PC-3 (cell line): ENCODE results near the gene TNFRSF19. TPM values are rescaled to one million over a fixed set of nuclear protein-coding genes. Genes with fewer than 3 reads are reported as not detected.

Source experiments
- ATAC-seq: fragments of 200-7000 bp; cut with Tn5 transposase; 2 replicates; pipeline ENCODE4 v1.9.1; 2020; ENCODE audit warnings: mild to moderate bottlenecking, moderate library complexity
- BruUV-seq: library from RNA; stranded (reverse); fragments of 400-500 nt; replicated peaks from 2 replicates; lab custom pipeline; 2021; lab: Mats Ljungman, UMichigan
- CTCF ChIA-PET: fragments of 300-600 bp; sonication (Branson Sonifier 250); formaldehyde crosslinking; loops from one replicate; lab custom pipeline; 2022; ENCODE audit warnings: antibody characterized with exemption; lab: Charles Lee
- POLR2A ChIA-PET: fragments of 300-600 bp; sonication (Branson Sonifier 250); formaldehyde crosslinking; loops from one replicate; lab custom pipeline; 2022; ENCODE audit warnings: antibody characterized with exemption; ENCODE audit not compliant: unreplicated experiment; lab: Charles Lee
- DNase-seq: peaks from one replicate; pipeline ENCODE4 v3.0.0-alpha.2; 2015
- H2AFZ ChIP-seq: fragments of 300-600 bp; sonication (generic); 2 replicates; pipeline ENCODE4 v1.6.0; 2016; ENCODE audit warnings: antibody characterized with exemption, low read length
- H3F3A ChIP-seq: fragments of 300-600 bp; sonication (generic); one replicate; pipeline ENCODE4 v1.6.0; 2017; ENCODE audit warnings: antibody characterized with exemption, low read length, control low read depth, mild to moderate bottlenecking; ENCODE audit not compliant: unreplicated experiment
- H3K27ac ChIP-seq: fragments of 300-600 bp; sonication (generic); 2 replicates; pipeline ENCODE4 v1.5.1; 2016; ENCODE audit warnings: mild to moderate bottlenecking, low read length
- H3K27me3 ChIP-seq: fragments of 300-600 bp; sonication (generic); 2 replicates; pipeline ENCODE4 v1.6.1; 2016; ENCODE audit warnings: low read length, mixed read lengths
- H3K36me3 ChIP-seq: fragments of 300-600 bp; sonication (generic); 2 replicates; pipeline ENCODE4 v1.6.1; 2016; ENCODE audit warnings: low read depth, mixed run types, low read length, mixed read lengths
- H3K4me1 ChIP-seq: fragments of 300-600 bp; sonication (generic); 2 replicates; pipeline ENCODE4 v1.5.1; 2016; ENCODE audit warnings: low read length; ENCODE audit not compliant: insufficient read depth
- H3K4me2 ChIP-seq: fragments of 300-600 bp; sonication (generic); 2 replicates; pipeline ENCODE4 v1.6.0; 2016; ENCODE audit warnings: low read length
- H3K4me3 ChIP-seq: fragments of 300-600 bp; sonication (generic); 2 replicates; pipeline ENCODE4 v1.5.1; 2016; ENCODE audit warnings: mild to moderate bottlenecking, low read length, mixed read lengths
- H3K79me2 ChIP-seq: fragments of 300-600 bp; sonication (generic); 2 replicates; pipeline ENCODE4 v1.6.1; 2017; ENCODE audit warnings: low read length, mixed read lengths
- H3K9ac ChIP-seq: fragments of 300-600 bp; sonication (generic); 2 replicates; pipeline ENCODE4 v1.6.0; 2016; ENCODE audit warnings: mild to moderate bottlenecking, low read length
- H3K9me2 ChIP-seq: fragments of 300-600 bp; sonication (generic); replicated peaks from 2 replicates; pipeline ENCODE4 v1.6.1; 2016; ENCODE audit warnings: mixed run types, low read length, mixed read lengths
- H3K9me3 ChIP-seq: fragments of 300-600 bp; sonication (generic); 2 replicates; pipeline ENCODE4 v1.6.1; 2016; ENCODE audit warnings: low read length, mixed read lengths
- H4K20me1 ChIP-seq: fragments of 300-600 bp; sonication (generic); 2 replicates; pipeline ENCODE4 v1.6.1; 2016; ENCODE audit warnings: low read length, mixed read lengths
- EZH2 ChIP-seq: fragments of 300-600 bp; sonication (generic); IDR thresholded peaks from one replicate; pipeline ENCODE4 v1.6.1; 2017; ENCODE audit warnings: antibody characterized with exemption, mild to moderate bottlenecking, low read length; ENCODE audit not compliant: unreplicated experiment
- EZH2phosphoT487 ChIP-seq: fragments of 300-600 bp; sonication (generic); IDR thresholded peaks from 2 replicates; pipeline ENCODE4 v1.6.1; 2018; ENCODE audit warnings: mild to moderate bottlenecking, antibody characterized with exemption, low read length, borderline replicate concordance
- intact Hi-C: fragments of 100-400 bp; cut with micrococcal nuclease; formaldehyde crosslinking; loops from 2 replicates; pipeline ENCODE4 v1.9.0; 2023
- total RNA-seq: library from RNA; depleted of rRNA; stranded (reverse); fragments of >200 nt; gene quantifications from 2 replicates; pipeline ENCODE4 v1.2.3, GENCODE V29; 2014
- TF ChIP-seq, protein P1 (sequence below): fragments of 300-600 bp; sonication (generic); conservative IDR thresholded peaks from 2 replicates; pipeline ENCODE4 v1.5.1; 2017; ENCODE audit warnings: antibody characterized with exemption, low read depth, mild to moderate bottlenecking, low read length

Gene TNFRSF19
- total RNA-seq, 1 experiment from 2014 or later: 6.1 TPM

DNA sequence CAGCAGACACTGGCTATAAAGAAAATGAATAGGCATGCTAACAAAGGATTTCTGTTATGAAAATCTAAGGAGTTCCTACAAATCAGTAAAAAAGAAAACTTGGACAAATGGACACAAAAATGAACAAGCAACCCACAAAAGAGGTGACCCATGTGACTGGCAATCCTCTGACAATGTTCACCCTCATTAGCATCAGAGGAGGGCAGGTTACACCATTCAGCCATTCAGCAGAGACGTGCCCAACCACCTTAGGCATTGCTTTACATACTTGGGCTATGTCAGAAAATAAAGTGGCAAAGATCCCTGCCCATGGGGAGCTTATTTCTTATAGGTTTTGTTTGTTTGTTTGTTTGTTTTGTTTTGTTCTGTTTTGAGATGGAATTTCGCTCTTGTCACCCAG lies 46.0 kb downstream of the TNFRSF19 start:
- H3F3A ChIP-seq: no peaks in the 10 kb centered on the region

DNA sequence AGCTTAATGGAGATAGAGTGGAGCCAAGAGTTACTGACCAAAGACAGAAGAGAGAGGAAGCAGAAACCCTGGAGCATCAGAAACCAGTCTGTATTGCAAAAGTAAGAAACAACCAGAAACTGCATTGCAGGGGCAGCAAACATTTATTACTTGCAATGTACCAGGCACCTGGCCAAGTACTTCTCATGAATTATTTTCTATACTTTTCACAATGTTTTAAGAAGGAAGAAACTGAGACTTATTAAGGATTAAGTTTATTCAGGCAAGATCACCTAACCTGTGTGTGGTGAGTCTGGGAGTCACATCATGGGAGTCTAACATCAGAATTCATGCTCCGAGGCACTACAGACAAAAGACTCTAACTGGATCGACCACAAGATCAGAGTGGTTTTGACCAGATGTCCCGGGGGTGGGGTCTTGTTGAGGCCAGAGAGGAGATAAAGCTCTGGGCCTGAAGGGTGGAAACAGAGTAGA lies 47.4 kb downstream of the TNFRSF19 start:
- Histone ChIP-seq H3K9ac (no peak overlapping the region), H4K20me1 (no peaks in the 10 kb centered on the region), H3K4me1 (peaks cover 19% of the 10 kb centered on the region), H3K27ac (no peak overlapping the region), H3K4me2 (no peak overlapping the region), H3K9me3 (no peaks in the 10 kb centered on the region), H3K79me2 (no peaks in the 10 kb centered on the region), H3K9me2 (no peaks in the 10 kb centered on the region), H3K36me3 (no peaks in the 10 kb centered on the region), H2AFZ (no peak overlapping the region), H3K27me3 (no peaks in the 10 kb centered on the region), H3F3A (no peaks in the 10 kb centered on the region), H3K4me3 (no peak overlapping the region)
- ChIA-PET POLR2A (no interaction called here), CTCF (no interaction called here)
- TF ChIP-seq, protein P1, sequence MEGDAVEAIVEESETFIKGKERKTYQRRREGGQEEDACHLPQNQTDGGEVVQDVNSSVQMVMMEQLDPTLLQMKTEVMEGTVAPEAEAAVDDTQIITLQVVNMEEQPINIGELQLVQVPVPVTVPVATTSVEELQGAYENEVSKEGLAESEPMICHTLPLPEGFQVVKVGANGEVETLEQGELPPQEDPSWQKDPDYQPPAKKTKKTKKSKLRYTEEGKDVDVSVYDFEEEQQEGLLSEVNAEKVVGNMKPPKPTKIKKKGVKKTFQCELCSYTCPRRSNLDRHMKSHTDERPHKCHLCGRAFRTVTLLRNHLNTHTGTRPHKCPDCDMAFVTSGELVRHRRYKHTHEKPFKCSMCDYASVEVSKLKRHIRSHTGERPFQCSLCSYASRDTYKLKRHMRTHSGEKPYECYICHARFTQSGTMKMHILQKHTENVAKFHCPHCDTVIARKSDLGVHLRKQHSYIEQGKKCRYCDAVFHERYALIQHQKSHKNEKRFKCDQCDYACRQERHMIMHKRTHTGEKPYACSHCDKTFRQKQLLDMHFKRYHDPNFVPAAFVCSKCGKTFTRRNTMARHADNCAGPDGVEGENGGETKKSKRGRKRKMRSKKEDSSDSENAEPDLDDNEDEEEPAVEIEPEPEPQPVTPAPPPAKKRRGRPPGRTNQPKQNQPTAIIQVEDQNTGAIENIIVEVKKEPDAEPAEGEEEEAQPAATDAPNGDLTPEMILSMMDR: no peak
- TF ChIP-seq EZH2 (no peak), EZH2phosphoT487 (no peak)
- no TSS peak for BruUV-seq
- DNase-seq (no peak), ATAC-seq (no peak)
- intact Hi-C loops: no loop called here

More for the DNA sequence above, 46.0 kb downstream of the TNFRSF19 start:
- Histone ChIP-seq H3K36me3 (no peaks in the 10 kb centered on the region), H3K4me1 (peaks cover 14% of the 10 kb centered on the region), H2AFZ (no peak overlapping the region), H3K27ac (no peak overlapping the region), H3K27me3 (no peaks in the 10 kb centered on the region), H3K9me3 (no peaks in the 10 kb centered on the region), H3K9me2 (no peaks in the 10 kb centered on the region), H3K4me3 (no peak overlapping the region), H3K4me2 (no peak overlapping the region), H3K79me2 (no peaks in the 10 kb centered on the region), H4K20me1 (no peaks in the 10 kb centered on the region), H3K9ac (no peak overlapping the region)
- no TSS peak for BruUV-seq
- POLR2A ChIA-PET: no interaction called here
- DNase-seq (no peak), ATAC-seq (no peak)
- intact Hi-C loops: no loop called here
- TF ChIP-seq, protein P1: no peak
- no peak for TF ChIP-seq EZH2phosphoT487
- no peak for TF ChIP-seq EZH2
- CTCF ChIA-PET: no interaction called here

DNA sequence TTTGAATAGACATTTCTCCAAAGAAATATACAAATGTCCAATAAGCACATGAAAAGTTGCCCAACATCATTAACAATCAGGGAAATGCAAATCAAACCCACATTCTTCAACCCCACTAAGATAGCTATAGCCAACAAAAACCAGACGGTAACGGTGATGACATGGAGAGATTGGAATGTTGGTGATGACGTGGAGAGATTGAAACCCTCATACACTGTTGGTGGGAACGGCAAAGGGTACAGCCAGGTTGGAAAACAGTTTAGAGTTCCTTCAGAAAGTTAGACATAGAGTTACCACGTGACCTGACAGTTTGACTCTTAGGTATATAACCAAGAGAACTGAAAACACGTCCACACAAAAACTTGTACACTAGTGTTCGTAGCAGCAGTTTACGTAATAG lies 48.1 kb downstream of the TNFRSF19 start:
- DNase-seq (peak; percentile 58), ATAC-seq (no peak)
- TF ChIP-seq, protein P1: no peak
- TF ChIP-seq EZH2phosphoT487: no peak
- TF ChIP-seq EZH2: no peak
- intact Hi-C loops: no loop called here
- no peak overlapping the region for H3K4me2 ChIP-seq
- ChIA-PET POLR2A (interaction anchor here (0.5 kb wide), 1 partner anchor 53 kb away, joined by 4 read pairs; no protein-coding TSS in a partner anchor), CTCF (no interaction called here)
- peaks cover 19% of the 10 kb centered on the region for H3K4me1 ChIP-seq
- no peak overlapping the region; the same call in 1 of the 2 replicates for H3K27ac ChIP-seq
- H3K9me2 ChIP-seq: no peaks in the 10 kb centered on the region
- no TSS peak for BruUV-seq
- H4K20me1 ChIP-seq: no peaks in the 10 kb centered on the region
- no peak overlapping the region for H3K4me3 ChIP-seq
- H3K79me2 ChIP-seq: no peaks in the 10 kb centered on the region
- H2AFZ ChIP-seq: no peak overlapping the region
- no peaks in the 10 kb centered on the region for H3K9me3 ChIP-seq
- no peak overlapping the region for H3K9ac ChIP-seq
- H3K36me3 ChIP-seq: no peaks in the 10 kb centered on the region
- no peaks in the 10 kb centered on the region for H3F3A ChIP-seq
- no peaks in the 10 kb centered on the region for H3K27me3 ChIP-seq
